Measurements from ENCODE around the gene C10orf90.

Gene C10orf90

DNA sequence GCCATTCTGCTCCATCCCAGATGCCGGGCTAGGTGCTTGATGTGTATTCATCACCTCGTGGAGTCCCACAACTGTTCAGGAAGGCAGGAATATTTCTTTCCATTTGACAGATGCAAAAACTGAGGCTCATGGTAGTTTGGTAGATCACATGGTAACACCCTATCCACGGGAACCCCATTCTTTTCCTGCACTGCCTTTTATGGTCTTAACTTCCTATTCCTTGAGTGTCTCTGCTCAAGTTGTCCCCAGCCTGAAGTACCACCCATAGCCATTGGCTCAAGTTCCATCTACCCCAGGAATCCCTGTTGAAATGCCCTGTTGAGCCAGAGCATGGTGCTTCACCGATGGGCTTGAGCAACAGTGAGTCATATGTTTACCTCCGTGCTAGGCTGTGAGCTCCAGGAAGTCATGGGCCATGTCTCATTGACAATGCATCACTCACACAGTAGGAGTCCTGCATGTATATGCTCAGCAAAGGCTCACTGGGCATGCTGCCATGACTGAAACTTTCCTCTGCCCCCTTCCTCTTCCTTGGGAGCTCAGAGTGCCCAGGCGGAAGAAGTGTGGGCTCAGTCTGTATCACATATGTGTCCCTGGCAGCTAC, 210.5 kb downstream of the C10orf90 start:
- H3K27ac Mint-ChIP-seq, result no peak overlapping the region
- no peaks in the 10 kb centered on the region for H3K27me3 Mint-ChIP-seq (ENCODE audit: low read depth)
- no peaks in the 10 kb centered on the region for H3K36me3 Mint-ChIP-seq (ENCODE audit: low read depth)
- no peaks in the 10 kb centered on the region for H3K4me1 Mint-ChIP-seq (ENCODE audit: low read depth)
- peaks cover 10% of the 10 kb centered on the region for H3K9me3 Mint-ChIP-seq
- H3K4me3 Mint-ChIP-seq, result no peak overlapping the region

DNA sequence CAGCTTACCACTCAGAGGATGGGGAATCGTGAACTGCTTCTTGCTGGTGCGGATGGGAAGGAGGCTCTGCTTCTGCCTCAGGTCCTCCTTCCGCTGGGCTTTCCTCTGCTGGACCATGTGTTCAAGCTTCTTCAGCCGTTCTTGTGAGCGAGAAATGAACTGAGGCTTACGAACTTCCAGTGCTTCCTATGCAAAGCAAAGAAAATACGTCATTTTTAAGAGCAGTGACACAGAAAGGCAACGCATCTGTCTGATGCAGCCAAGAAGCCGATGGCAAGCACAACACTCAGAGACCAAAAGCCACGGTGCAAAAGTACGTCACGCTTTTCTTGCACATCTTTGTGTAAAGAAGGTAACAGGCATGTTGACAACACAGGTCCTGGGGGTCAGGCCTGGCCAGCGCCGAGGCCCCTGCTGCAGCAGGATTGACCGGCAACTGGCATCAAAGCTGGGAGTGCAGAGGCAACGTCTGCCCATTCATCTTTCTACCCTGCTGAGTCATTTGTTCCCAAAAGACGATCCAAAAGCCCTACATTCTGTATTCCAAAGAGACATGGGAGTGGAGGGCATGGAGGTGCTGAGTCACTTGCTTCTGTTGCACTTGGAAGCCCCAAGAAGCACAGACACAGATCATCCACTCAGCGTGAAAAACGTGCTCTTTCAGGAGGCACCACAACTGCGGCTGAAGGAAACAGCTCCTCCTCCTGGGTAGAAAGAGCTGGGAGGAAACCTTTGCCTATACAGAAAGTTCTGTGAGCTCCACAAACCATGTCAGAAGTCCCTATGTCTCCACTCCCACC, 211.3 kb downstream of the C10orf90 start:
- H3K27ac Mint-ChIP-seq, result no peak overlapping the region
- H3K4me1 Mint-ChIP-seq (ENCODE audit: low read depth), result no peaks in the 10 kb centered on the region
- peaks cover 10% of the 10 kb centered on the region for H3K9me3 Mint-ChIP-seq
- no peaks in the 10 kb centered on the region for H3K36me3 Mint-ChIP-seq (ENCODE audit: low read depth)
- no peaks in the 10 kb centered on the region for H3K27me3 Mint-ChIP-seq (ENCODE audit: low read depth)
- no peak overlapping the region for H3K4me3 Mint-ChIP-seq

DNA sequence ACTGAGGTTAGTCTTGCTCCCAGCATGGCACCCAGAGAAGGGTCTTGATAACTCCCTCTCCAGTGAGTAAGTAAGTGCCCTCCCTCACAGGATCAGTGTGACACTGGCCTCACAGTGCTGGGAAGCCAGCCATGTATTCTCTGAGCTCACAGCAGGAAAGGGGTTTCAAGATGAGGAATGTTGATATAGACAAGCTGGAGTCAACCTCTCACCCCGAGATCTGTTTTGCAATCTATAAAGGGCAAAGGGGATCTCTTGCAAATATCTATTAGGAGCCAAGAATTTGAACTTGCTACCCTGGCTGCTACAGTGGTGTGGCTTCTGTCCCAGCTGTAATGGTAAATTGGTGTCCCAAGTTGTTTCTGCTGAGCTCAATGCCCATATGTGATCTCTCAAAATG, 212.0 kb downstream of the C10orf90 start:
- Mint-ChIP-seq H3K4me1 (ENCODE audit: low read depth) (no peaks in the 10 kb centered on the region), H3K36me3 (ENCODE audit: low read depth) (no peaks in the 10 kb centered on the region), H3K9me3 (peaks cover 9% of the 10 kb centered on the region), H3K4me3 (no peak overlapping the region), H3K27ac (no peak overlapping the region), H3K27me3 (ENCODE audit: low read depth) (no peaks in the 10 kb centered on the region)

DNA sequence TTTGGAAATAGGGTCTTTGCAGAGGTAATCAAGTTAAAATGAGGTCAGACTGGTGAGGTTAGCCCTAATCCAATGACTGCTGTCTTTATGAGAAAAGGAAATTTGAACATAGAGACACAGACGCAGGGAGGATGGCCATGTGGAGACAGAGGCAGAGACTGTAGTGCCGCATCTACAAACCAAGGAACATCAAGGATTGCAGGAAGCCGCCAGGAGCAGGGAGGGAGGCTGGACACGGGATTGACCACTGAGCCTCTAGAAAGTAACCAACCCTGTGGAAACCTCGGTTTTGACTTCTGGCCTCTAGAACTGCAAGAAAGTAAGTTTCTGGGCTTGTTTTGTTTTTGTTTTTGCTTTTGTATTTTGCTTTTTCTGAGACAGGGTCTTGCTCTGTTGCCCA, 213.9 kb downstream of the C10orf90 start:
- H3K9me3 Mint-ChIP-seq, result peaks cover 4% of the 10 kb centered on the region
- no peak overlapping the region for H3K4me3 Mint-ChIP-seq
- no peak overlapping the region for H3K27ac Mint-ChIP-seq
- H3K36me3 Mint-ChIP-seq (ENCODE audit: low read depth), result no peaks in the 10 kb centered on the region
- no peaks in the 10 kb centered on the region for H3K27me3 Mint-ChIP-seq (ENCODE audit: low read depth)
- H3K4me1 Mint-ChIP-seq (ENCODE audit: low read depth), result no peaks in the 10 kb centered on the region

DNA sequence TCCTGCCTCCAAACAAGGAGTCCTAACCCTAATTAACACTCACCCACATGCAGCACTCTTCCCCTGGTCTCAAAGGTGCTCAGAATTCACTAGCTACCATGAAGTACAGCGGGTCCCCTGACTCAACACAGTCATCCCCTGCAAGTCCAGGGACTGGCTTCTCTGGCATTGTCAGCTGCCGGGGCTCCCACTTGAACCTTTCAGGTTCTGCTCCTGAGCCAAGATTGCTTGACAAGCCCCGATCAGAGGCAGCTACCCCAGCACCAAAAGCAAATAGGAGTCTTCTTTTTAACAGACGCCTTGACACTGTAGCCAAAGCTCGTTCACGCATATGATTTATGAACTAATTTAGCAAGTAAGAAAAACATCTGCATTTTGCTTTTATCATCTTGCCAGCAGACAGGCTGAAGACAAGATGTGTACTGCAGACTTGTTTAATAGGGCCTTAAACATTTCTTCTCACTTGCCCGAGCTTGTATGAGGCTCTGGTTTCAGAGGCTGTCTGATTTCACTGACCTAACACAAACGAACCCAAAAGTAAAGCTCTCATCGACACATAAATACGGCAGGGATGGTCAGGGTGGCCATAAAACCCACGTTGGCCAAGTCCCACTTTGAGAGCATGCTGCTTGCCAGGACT, 214.6 kb downstream of the C10orf90 start:
- H3K9me3 Mint-ChIP-seq, result no peaks in the 10 kb centered on the region
- no peak overlapping the region for H3K27ac Mint-ChIP-seq
- H3K4me1 Mint-ChIP-seq (ENCODE audit: low read depth), result no peaks in the 10 kb centered on the region
- no peak overlapping the region for H3K4me3 Mint-ChIP-seq
- H3K36me3 Mint-ChIP-seq (ENCODE audit: low read depth), result no peaks in the 10 kb centered on the region
- H3K27me3 Mint-ChIP-seq (ENCODE audit: low read depth), result no peaks in the 10 kb centered on the region

DNA sequence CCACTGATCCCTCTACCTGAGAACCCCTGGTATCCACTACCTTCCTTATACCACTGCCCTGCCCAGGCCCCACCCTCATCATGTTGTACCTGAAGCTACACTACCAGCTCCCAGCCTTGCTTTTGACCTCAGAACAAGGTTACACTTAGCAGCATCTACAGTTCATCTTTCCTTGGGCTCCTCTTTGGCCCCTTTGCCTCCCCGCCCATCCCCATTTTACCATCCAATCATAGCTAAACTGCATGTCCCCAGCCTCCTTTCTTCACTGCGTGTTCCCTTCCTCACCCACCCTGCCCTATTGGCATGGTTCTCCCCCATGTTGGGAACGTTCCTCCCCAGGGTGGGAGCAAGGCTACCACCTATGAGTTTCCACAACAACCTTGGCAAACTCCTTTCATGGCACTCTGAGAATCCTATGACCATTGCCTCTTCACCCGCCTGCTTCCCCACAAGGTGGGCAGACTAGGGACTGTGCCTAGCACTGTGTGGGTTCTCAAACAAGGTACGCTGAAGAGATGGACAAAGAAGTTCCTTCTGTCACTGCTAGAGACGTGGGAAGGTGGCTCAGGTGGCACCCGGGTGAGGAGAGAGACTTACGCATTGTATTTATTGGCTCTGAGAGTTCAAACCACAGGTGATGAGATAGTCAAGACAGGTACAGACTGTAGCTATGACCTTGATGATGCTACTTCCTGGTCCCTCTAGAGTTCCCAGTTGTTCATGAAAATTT, 215.3 kb downstream of the C10orf90 start:
- no peaks in the 10 kb centered on the region for H3K4me1 Mint-ChIP-seq (ENCODE audit: low read depth)
- no peaks in the 10 kb centered on the region for H3K9me3 Mint-ChIP-seq
- H3K36me3 Mint-ChIP-seq (ENCODE audit: low read depth), result no peaks in the 10 kb centered on the region
- no peak overlapping the region for H3K4me3 Mint-ChIP-seq
- H3K27me3 Mint-ChIP-seq (ENCODE audit: low read depth), result no peaks in the 10 kb centered on the region
- H3K27ac Mint-ChIP-seq, result no peak overlapping the region

DNA sequence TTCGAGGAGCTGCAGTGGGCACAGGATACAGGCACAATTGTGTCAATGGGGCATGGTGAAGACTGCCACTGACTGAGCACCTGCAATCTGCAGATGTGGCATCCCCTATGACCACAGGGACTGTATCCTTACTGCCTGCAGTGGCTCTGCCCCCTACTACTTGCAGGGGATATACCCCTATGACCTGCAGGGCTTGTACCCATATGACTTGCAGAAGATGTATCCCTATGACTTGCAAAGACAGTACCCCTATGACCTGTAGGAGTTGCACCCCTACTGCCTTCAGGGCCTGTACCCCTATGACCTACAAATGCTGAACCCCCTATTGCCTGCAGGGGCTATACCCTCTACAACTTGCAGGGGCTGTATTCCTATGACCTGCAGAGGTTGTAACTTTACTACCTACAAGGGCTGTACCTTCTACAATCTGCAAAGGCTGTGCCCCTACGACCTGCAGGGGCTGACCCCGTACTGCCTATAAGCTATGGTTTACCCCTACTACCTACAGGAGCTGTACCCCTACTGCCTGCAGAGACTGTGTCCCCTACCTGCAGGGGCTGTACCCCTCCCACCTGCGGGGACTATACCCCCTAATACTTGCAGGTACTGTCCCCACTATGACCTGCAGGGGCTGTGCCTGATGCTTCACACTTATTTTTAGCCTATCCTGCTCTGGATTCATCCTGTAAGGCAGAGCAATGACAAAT, 216.3 kb downstream of the C10orf90 start:
- Mint-ChIP-seq H3K27ac (no peak overlapping the region), H3K4me1 (ENCODE audit: low read depth) (no peaks in the 10 kb centered on the region)

DNA sequence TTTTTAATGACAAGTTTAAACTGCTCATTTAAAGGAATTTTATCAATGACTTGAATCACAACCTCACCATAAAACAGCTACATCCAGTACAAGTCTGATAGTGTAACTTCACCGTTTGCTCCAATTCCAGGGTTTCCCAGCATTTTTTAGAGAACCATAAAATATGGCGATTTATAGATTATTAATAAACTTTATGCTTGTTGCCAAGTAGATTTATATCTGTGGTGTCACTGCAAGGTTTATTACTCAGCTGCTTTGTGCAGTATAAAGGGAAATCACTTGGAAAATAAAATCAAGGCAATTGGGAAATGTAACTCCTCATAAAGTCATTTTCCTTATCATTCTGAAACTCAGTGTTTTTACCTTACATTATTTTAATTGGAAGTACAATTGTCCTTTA, 218.2 kb downstream of the C10orf90 start:
- Mint-ChIP-seq H3K27me3 (ENCODE audit: low read depth) (no peaks in the 10 kb centered on the region), H3K27ac (no peak overlapping the region), H3K4me3 (no peak overlapping the region), H3K36me3 (ENCODE audit: low read depth) (no peaks in the 10 kb centered on the region), H3K4me1 (ENCODE audit: low read depth) (no peaks in the 10 kb centered on the region), H3K9me3 (no peaks in the 10 kb centered on the region)

More for the DNA sequence above, 216.3 kb downstream of the C10orf90 start:
- Mint-ChIP-seq H3K9me3 (no peaks in the 10 kb centered on the region), H3K27me3 (ENCODE audit: low read depth) (no peaks in the 10 kb centered on the region), H3K4me3 (no peak overlapping the region), H3K36me3 (ENCODE audit: low read depth) (no peaks in the 10 kb centered on the region)

DNA sequence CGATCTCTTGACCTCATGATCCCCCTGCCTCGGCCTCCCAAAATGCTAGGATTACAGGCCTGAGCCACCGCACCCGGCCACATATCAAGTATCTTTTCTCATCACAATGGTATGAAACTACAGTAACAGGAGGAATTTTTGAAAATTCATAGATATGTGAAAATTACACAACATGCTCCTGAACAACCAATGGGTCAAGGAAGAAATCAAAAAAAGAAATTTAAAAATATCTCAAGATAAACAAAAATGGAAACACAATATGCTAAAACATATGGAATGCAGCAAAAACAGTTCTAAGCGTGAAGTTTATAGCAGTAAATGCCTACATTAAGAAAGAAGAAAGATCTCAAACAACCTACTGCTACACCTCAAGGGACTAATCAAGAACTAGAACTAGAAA, 222.4 kb downstream of the C10orf90 start:
- H3K36me3 Mint-ChIP-seq (ENCODE audit: low read depth), result no peaks in the 10 kb centered on the region
- no peak overlapping the region for H3K4me3 Mint-ChIP-seq
- no peaks in the 10 kb centered on the region for H3K27me3 Mint-ChIP-seq (ENCODE audit: low read depth)
- no peak overlapping the region for H3K27ac Mint-ChIP-seq
- no peaks in the 10 kb centered on the region for H3K9me3 Mint-ChIP-seq
- no peaks in the 10 kb centered on the region for H3K4me1 Mint-ChIP-seq (ENCODE audit: low read depth)

DNA sequence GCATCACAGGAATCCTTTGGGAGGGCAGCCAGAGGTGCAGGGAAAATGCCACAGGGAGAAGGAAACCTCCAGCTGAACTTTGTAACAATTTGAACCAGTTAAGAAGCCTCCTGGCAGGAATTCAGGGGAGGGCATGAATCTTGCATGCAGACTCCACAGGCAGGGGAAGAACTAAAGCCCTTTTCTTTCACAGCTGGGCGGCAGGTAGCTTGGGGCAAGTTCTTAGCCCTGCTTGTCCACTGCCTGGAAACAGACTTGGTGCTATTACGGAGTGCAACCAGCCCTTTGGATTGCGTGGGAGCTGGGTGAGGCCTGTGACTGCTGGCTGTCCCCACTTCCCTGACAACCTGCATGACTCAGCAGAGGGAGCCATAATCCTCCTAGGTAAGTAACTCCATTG, 230.6 kb downstream of the C10orf90 start:
- Mint-ChIP-seq H3K4me1 (ENCODE audit: low read depth) (no peaks in the 10 kb centered on the region), H3K4me3 (no peak overlapping the region), H3K27ac (no peak overlapping the region), H3K36me3 (ENCODE audit: low read depth) (no peaks in the 10 kb centered on the region), H3K9me3 (no peaks in the 10 kb centered on the region), H3K27me3 (ENCODE audit: low read depth) (no peaks in the 10 kb centered on the region)

DNA sequence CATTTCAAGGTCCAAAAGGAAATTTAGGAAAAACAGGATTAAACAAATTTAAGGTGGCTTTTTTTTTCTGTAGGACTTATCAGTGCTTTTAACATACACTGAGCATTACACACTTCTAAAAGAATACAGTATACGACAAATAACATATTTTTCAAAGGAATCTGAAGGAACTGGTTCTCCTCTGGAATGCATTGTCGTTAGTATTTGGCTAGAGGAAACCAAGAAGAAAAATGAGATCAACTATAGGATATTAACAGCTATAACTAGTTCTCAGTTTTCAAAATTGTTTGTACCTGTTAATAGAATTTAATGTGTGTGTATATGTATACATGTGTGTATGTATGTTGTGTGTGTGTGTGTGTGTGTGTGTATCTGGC, 232.1 kb downstream of the C10orf90 start:
- Mint-ChIP-seq H3K4me1 (ENCODE audit: low read depth) (no peaks in the 10 kb centered on the region), H3K27ac (no peak overlapping the region), H3K4me3 (no peak overlapping the region), H3K9me3 (no peaks in the 10 kb centered on the region), H3K27me3 (ENCODE audit: low read depth) (no peaks in the 10 kb centered on the region), H3K36me3 (ENCODE audit: low read depth) (no peaks in the 10 kb centered on the region)

DNA sequence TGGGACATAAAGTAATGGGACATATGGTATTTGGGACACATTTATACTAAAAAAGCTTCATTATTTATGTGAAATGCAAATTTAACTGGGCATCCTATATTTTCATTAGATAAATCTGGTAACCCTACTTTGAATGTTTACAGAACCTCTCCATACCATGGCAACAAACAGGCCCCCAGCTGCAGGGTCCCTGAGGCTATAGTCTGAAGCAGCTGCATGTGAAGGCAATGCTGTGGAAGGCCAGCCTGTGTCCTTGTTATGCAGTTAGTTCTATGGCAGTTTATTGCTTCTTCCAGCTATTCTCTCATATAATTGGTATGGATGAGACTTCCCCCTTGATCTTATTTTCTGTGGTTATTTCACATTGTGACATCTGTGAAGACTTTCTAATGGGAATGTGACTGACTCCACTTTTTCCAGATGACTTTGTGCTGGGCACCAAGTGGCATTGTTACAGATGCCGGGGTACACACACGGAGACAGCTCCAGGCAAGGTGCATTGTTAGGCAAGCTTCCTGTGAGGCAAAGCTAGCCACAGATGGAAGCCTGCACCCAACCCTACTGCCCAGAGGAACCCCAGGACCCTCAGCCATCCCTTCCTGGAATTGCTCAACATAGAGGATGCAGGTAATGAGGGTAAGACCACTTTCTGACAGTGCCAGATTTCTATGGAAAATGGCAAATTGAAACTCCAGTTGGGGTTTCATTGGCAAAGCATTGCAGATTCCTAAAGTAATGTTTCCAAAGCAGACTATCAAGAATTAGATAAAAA, 232.7 kb downstream of the C10orf90 start:
- no peaks in the 10 kb centered on the region for H3K9me3 Mint-ChIP-seq
- no peak overlapping the region for H3K4me3 Mint-ChIP-seq
- H3K36me3 Mint-ChIP-seq (ENCODE audit: low read depth), result no peaks in the 10 kb centered on the region
- no peaks in the 10 kb centered on the region for H3K4me1 Mint-ChIP-seq (ENCODE audit: low read depth)
- no peak overlapping the region for H3K27ac Mint-ChIP-seq
- H3K27me3 Mint-ChIP-seq (ENCODE audit: low read depth), result no peaks in the 10 kb centered on the region

DNA sequence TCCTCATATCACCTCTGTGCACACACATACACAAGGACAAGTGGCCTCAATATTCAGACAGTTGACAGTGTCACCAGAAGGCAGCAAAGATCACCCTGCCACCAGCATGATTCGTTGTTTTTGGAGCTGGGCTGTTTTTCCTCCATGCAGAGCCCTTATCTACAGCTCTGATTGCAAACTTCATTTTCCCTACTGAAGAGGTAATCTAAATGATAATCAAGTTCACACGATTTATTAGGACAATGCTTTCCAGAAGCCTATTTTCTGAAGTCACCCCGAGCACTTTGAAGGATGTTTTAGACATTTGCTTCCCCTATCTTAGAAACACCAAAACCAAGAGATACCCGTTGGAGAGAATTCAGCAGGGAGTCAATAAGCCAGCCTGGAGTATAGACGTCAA, 236.3 kb downstream of the C10orf90 start:
- no peak overlapping the region for H3K27ac Mint-ChIP-seq
- no peaks in the 10 kb centered on the region for H3K36me3 Mint-ChIP-seq (ENCODE audit: low read depth)

DNA sequence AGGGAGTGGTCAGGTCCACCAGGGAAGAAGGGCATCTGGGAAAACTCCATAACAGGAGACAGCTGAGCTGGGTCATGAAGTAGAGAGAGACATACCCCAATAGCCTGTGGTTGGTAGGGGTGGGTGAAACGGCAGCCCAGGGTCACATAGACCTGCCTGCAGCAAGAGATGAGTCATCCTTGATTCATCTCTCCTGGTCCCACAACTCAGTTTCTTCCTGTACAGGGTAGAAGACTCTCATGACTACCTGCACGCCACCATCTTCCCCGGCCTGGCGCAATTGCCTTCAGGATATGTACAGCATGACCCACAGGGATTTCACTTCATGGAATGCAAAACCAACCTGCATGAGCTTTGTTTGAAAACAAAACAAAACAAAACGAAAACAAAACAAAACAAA, 237.1 kb downstream of the C10orf90 start:
- no peaks in the 10 kb centered on the region for H3K27me3 Mint-ChIP-seq (ENCODE audit: low read depth)
- H3K36me3 Mint-ChIP-seq (ENCODE audit: low read depth), result no peaks in the 10 kb centered on the region
- H3K27ac Mint-ChIP-seq, result no peak overlapping the region
- H3K9me3 Mint-ChIP-seq, result no peaks in the 10 kb centered on the region
- H3K4me3 Mint-ChIP-seq, result no peak overlapping the region
- H3K4me1 Mint-ChIP-seq (ENCODE audit: low read depth), result no peaks in the 10 kb centered on the region

More for the DNA sequence above, 236.3 kb downstream of the C10orf90 start:
- Mint-ChIP-seq H3K4me3 (no peak overlapping the region), H3K4me1 (ENCODE audit: low read depth) (no peaks in the 10 kb centered on the region), H3K9me3 (no peaks in the 10 kb centered on the region), H3K27me3 (ENCODE audit: low read depth) (no peaks in the 10 kb centered on the region)
